KOPT-K1 (cell line): Measurements from ENCODE around the gene PAK4.

Source experiments
- H3K27ac ChIP-seq: fragments of 200-600 bp; sonication (generic); 2 replicates; pipeline ENCODE4 v1.5.1; 2016; ENCODE audit warnings: antibody characterized with exemption, mild to moderate bottlenecking, low read depth, low read length; ENCODE audit not compliant: poor library complexity, severe bottlenecking
- H3K36me3 ChIP-seq: fragments of 200-600 bp; sonication (generic); 2 replicates; pipeline ENCODE4 v1.5.1; 2017; ENCODE audit warnings: antibody characterized with exemption, mild to moderate bottlenecking, low read length, moderate library complexity; ENCODE audit not compliant: insufficient read depth
- H3K9me3 ChIP-seq: fragments of 200-600 bp; sonication (generic); 2 replicates; pipeline ENCODE4 v1.5.1; 2017; ENCODE audit warnings: antibody characterized with exemption, low read length, mild to moderate bottlenecking; ENCODE audit not compliant: insufficient read depth, poor library complexity, severe bottlenecking

Gene PAK4

DNA sequence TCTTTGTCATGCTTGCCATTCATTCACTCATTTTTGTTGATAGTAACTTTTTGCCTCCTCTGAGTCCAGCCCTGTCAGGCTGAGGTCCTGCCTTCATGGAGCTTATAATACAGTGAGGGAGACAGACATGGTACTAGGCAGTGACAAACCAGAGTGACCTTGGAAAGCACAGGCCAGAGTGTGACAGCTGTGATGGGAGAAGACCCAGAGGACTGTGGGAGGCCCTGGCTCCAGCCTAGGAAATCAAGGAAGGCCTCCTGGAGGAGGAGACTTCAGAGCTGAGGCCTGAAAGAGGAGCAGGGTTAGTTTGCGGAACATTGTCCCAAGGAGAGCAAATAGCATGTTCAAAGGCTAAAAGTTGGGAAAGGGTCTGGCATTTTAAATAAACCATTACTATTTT is 20.5 kb downstream of the PAK4 start:
- H3K9me3 ChIP-seq: peaks cover 8% of the 10 kb centered on the region
- H3K27ac ChIP-seq: no peak overlapping the region
- H3K36me3 ChIP-seq: peaks cover 8% of the 10 kb centered on the region; the same call in 1 of the 2 replicates

DNA sequence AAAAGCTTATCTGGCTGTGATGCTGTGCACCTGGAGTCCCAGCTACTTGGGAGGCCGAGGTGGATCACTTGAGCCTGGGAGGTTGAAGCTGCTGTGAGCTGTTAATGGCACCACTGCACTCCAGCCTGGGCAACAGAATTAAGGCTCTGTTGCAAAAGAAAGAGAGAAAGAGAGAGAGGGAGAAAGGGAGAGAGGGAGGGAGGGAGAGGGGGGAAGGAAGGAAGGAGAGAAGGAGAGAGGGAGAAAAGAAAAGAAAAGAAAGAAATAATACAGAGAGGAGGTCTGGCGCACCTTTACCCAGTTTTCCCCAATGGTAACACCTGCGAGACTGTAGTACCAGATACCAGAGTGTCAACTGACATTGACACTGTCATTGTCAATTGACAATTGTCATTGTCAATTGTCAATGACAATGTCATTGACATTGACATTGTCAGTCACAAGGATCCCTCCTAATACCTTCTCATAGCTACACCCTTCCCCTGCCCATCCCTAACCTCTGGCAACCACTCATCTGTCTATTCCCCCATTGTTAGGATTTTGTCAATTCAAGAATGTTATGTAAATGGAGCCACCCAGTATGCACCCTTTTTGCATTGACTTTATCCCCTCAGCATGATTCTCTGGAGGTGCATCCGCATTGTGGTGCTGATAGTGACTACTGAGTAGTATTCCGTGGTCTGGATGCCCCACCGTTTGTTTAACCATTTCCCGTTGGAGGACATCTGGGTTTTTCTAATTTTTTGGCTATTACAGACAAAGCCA is 21.3 kb downstream of the PAK4 start:
- H3K9me3 ChIP-seq: peaks cover 8% of the 10 kb centered on the region
- no peak overlapping the region for H3K27ac ChIP-seq
- peaks cover 8% of the 10 kb centered on the region; the same call in 1 of the 2 replicates for H3K36me3 ChIP-seq

DNA sequence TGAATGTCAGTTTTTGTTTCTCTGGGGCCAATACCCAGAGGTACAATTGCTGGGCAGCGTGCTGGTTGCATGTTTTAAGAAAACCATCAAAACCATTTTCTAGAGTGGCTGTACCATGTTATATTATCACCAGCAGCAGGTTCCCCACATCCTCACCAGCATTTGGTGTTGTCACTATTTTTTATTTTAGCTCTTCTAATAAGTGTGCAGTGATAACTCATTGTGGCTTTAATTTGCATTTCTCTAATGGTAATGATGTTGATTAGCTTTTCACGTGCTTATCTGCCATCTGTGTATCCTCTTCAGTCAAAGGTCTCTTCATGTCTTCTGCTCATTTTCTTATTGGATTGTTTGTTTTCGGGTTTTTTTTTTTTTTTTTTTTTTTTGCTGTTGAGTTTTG is 21.9 kb downstream of the PAK4 start:
- Histone ChIP-seq H3K27ac (no peak overlapping the region), H3K9me3 (peaks cover 8% of the 10 kb centered on the region), H3K36me3 (peaks cover 8% of the 10 kb centered on the region; the same call in 1 of the 2 replicates)

DNA sequence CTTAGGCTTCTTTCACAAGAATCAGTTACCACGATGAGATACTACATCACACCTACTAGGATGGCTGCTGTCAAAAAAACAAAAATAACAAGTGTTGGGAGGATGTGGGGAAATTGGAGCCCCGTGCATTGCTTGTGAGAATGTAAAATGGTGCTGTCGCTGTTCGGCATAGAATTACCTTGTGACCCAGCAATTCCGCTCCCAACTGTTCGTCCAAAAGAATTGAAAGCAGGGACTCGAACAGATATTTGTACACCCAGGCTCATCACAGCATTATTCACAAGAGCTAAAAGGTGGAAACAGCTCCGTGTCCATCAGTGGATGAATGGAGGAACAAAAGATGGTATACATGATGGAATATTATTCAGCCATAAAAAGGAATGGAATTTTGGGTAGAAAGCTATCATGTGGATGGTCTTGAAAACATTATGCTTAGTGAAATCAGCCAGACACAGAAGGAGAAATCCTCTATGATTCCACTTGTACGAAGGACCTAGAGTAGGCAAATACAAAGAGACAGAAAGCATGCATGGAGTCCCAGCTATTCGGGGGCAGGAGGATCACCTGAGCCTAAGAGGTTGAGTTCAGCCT is 23.4 kb downstream of the PAK4 start:
- Histone ChIP-seq H3K36me3 (peaks cover 8% of the 10 kb centered on the region; the same call in 1 of the 2 replicates), H3K9me3 (peaks cover 8% of the 10 kb centered on the region), H3K27ac (no peak overlapping the region)

DNA sequence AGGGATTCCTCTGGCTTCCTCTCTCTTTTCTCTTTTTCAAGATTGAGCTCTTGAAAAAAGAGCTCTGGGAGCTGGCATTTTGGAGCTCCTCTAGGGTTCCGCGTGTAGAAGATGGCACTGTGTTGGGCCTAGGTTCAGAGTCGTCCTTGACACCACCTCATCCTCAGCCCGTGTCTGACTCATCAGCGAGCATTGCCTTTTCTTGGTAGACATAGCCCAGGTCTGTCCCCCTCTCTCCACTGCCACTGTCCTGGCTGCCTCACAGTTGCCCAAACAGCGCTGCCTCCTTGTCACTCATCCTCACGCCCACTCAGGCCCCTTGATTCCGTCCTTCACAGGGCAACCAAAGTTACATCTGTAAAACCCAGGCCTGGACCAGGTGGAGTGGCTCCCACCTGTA is 24.6 kb downstream of the PAK4 start:
- H3K36me3 ChIP-seq: peaks cover 8% of the 10 kb centered on the region; the same call in 1 of the 2 replicates
- peaks cover 8% of the 10 kb centered on the region for H3K9me3 ChIP-seq
- no peak overlapping the region for H3K27ac ChIP-seq

DNA sequence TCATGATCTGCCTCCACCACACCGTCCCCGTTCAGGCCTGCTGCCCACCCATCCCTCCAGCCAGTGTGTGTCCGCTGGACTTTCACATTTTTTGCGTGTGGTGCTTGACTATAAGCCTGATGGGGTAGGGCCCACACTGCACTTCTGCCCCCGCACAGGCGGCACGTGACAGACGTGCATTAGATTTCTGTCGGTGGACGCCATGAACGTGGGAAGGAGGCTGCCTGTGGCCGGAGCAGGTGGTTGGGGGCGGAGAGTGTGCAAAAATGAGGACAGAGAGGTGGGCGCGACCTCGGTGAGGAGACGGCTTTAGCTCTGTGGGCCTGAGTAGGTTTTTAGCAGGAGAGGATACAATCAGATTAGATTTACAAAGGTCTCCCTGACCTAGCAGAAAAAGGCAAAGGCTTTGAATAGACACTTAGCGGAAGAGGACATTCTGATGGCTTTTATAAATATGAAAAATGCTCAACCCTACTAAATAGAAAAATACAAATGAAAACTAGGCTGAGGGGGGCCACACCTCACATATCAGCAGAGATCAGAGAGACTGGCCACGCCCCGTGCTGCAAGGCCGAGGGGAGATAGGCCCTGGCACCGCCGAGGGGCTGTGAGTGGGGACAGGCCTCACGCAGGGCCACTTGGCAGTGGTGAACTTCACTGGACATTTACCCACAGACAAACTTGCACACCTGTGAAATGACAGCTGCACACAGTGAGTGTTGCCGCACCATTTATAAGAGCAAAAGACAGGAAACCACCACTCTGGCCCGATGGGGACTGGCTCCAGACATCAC is 25.4 kb downstream of the PAK4 start:
- Histone ChIP-seq H3K36me3 (peaks cover 8% of the 10 kb centered on the region; the same call in 1 of the 2 replicates), H3K27ac (no peak overlapping the region), H3K9me3 (peaks cover 8% of the 10 kb centered on the region)

DNA sequence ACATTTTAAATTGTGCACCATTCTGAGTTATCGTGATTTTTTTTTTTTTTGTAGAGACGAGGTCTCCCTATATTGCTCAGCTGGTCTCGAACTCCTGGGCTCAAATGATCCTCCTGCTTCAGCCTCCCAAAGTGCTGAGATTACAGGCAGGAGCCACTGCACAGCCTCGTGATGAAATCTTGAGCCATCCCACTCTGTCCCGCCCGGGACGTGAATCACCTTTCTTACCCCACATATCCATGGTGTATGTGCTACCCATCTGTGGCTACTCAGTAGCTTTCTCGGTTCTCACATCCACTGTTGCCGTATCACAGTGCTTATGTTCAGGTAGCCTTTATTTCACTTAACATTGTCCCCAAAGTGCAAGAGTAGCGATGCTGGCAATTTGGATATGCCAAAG is 26.5 kb downstream of the PAK4 start:
- Histone ChIP-seq H3K9me3 (peaks cover 8% of the 10 kb centered on the region), H3K36me3 (peaks cover 8% of the 10 kb centered on the region; the same call in 1 of the 2 replicates), H3K27ac (no peak overlapping the region)

DNA sequence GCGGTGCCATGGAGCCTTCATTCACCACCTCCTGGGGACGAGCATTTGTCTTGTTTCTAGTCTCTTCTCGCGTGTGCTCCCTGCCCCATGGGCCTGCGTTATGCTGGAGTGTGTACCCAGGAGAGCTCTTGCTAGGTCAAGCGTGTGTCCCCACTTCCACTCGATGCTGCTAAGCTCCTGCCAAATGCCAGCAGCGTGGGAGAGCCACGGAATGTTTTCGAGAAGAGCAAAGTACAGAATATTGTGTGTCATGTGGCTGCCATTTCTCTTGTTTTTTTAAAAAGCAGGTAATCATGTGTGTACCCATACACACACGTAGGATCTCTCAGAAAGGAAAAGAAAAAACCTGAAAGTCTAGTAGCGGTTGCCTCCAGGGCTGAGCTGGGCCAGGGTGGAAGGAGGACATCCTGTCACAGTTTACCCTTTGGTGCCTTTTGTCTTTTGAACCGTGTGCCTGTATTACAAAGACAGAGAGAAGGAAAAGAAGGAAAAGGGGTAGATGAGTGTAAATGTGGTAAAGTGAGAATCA is 28.6 kb downstream of the PAK4 start:
- H3K27ac ChIP-seq: no peak overlapping the region
- peaks cover under 1% of the 10 kb centered on the region for H3K9me3 ChIP-seq
- H3K36me3 ChIP-seq: peaks cover 2% of the 10 kb centered on the region; the same call in 1 of the 2 replicates

DNA sequence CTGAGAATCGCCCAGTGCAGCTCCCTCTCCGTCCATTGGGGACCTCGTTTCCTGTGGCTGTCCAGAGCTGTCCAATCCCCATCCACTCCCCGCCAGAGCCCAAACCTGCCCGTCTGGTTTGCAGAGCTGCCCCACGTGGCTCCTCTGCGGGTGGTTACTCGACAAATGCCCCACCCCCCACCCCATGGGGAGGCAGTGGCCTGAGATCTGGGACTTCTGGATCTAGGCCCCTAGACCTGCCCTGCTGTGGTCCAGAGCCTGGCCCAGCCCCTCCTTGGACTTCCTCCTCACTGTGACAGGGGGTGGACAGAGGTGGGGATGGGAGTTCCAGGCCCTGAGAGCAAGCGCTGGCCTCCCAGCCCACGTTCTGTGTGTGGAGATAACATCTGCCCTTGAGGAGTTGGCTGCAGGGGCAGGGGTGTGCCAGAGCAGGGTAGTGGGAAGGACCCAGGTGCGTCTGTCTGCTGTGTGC is 29.1 kb downstream of the PAK4 start:
- Histone ChIP-seq H3K36me3 (no peaks in the 10 kb centered on the region), H3K9me3 (no peaks in the 10 kb centered on the region), H3K27ac (peak overlapping the region; percentile 13)

DNA sequence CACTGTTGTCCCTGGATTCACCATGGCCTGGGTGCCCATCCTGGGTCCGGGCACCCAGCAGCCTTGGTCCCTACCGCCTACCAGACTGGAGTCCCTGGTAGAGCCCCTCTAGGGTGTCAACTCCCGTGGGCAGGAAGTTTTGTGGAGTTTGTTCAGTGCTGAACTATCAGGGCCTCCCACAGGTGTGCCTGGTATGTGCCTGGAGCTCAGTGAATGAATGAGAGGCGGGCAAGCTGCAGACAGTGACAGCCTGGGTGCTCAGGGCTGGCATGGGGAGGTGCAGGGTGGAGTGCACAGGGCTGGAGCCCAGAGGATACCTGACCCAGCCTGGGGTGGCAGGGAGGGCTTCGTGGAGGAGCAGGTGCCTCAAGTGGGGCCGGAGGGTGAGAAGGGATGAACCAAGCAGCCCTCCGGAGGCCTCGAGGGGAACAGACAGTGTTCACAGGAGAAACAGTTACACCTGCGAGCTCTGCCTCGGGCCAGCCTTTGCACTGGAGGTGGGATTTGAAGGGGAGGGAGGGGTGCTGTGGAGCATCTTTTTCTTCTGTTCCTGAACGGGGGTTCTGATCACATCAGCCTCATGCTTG is 29.6 kb downstream of the PAK4 start:
- Histone ChIP-seq H3K36me3 (no peaks in the 10 kb centered on the region), H3K27ac (peak overlapping the region; percentile 13), H3K9me3 (no peaks in the 10 kb centered on the region)

DNA sequence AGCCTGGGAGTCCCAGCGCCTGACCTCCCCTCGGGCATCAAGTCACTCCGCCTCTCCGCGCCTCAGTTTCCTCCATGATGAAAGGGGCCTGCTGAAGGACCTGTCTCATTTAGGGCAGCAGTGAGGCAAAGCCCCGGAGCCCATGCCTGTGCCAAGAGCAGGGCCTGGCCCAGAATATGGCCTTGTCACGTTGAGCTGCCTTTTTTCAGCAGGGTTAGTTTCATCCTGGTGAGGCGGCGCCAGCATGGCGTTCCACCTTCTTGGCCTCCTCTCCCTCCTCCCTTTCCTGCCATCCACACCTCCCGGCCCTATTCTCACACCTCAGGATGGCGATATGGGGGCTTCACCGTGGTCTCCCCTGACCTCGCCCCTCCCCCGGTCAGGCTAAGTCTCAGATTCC is 30.2 kb downstream of the PAK4 start:
- H3K27ac ChIP-seq: no peak overlapping the region
- no peaks in the 10 kb centered on the region for H3K36me3 ChIP-seq
- H3K9me3 ChIP-seq: no peaks in the 10 kb centered on the region

DNA sequence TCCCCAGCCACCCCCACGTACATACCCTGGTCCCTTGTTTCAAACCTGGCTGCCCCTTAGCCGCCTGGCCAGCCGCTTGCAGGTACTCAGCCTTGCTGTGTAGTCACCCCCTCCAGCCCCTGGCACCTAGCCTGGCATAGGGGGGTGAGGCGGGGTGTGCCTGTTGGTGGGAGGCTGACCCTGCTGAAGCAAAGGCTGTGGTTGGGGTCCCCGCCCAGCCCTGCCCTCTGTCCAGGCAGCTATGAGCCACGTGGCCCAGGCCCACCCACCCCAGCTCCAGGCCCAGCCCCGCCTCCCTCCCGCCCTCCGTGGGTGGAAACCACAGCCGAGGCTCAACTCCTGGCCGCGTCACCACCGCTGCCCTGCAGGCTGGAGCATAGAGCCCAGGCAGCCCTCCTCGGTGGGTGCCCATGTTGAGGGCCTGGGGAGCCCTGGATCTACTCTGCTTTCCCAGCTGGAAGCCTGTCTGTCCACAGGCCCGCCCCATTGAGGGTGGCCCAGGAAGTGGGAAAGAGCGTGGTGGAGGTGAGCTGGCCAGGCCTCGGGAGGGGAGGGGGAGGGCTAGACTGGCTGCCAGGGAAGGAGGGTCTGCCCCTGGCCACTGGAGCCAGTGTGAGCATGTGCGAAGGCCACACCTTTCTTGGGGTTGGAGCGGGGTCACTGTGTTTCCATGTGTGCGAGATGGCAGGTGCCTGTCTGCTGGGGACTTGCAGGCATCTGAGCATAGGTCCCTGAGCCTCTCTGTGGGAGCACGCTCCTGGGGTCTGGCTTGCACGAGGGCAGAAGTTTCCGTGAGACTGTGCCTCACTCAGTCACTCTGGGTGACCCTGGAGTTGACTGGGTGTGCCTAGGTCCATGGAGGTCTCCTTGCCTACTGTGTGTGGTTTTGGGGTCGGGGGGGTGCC is 31.0 kb downstream of the PAK4 start:
- Histone ChIP-seq H3K9me3 (no peaks in the 10 kb centered on the region), H3K36me3 (no peaks in the 10 kb centered on the region), H3K27ac (no peak overlapping the region)

DNA sequence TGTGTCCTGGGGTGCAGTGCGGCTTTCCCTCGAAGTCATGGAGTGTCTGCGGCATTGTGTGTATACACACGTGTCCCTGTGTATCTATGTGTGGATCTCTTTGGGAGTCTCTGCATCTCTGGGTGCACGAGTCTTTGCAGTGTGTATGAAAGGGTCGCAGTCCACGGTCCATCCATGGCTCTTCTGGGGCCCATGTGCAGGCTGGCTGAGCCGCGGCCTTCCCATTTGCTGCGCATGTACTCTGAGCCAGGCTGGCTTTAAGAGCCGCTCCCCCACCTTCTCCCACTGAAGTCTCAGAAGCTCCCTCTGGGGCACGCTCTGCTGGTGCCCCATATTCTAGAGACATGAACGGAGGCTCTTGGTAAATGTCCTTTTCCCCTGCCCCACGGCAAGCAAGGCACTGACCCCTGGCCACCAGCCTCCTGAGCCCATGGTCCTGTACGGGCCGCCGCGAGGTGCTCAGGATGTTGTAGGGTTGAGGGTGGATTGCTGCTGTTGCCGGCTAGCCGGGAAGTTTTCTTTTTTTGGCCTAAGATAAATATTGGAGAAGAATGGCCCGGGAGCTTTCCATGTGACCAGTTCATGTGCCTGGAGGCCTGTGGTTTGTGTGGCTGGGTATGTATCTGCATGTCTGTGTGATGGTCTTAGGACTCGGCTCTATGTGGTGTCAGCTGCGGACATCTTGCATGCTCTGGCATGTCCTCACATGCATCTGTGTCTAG is 31.9 kb downstream of the PAK4 start:
- Histone ChIP-seq H3K9me3 (no peaks in the 10 kb centered on the region), H3K27ac (no peak overlapping the region), H3K36me3 (no peaks in the 10 kb centered on the region)
